Erythroblast (primary cell): ENCODE measurements around the gene FAM110D.

Source experiments
- DNase-seq, 2 experiments: peaks; one replicate each; lab custom pipeline; 2025; lab: John Stamatoyannopoulos, UW
- GATA1 ChIP-seq: IDR thresholded peaks from 2 replicates; pipeline ENCODE4 v1.6.1; 2011; ENCODE audit warnings: low read depth, mild to moderate bottlenecking, control low read depth, low read length, moderate library complexity
- POLR2A ChIP-seq: IDR thresholded peaks from 2 replicates; pipeline ENCODE4 v1.6.1; 2011; ENCODE audit warnings: mild to moderate bottlenecking, low read length

The FAM110D gene

DNA sequence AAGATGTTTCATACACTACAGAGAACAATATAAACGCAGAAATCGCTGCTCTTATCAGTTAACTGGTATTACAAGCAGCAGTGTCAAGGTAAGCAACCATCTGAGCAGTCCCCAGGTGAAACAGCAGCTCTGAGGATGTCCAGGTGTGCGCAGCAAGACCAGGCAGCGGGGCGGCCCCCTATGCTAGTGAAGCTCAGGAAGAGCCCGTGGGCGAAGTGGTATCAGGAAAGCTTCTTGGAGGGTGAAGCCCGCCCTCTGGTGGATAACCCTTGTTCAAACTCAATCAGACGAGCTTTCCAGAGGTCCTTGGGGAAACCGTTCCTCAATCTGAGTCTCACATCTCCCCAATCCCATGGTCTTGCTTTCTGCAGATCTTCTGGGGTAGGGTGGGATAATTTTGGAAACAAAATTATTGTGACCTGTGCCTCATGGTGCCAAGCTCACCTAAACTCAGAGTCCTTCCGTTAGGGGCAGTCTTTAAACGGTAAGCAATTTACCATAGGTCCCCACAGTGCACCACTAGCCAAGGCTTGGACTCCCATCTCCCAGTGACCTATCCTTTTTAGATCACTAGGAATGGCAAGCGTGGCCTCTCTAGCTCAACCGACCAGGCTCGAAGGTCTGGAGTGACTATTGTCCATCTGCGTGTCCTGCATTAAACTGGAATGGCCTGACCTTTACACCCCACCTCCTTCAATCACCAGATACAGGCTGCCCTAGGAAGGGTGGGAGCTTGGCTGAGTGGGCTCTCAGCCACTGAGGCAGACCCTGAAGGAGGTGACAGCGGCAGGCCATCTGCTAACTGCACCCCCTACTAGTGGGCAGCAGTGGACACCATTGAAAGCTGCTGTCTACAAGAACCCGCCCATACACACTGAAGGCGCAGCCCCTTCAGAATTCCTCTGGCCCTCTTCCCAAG lies 13.6 kb upstream of the FAM110D start:
- peak in 1 of 2 experiments; percentile 92 for DNase-seq
- TF ChIP-seq GATA1 (no peak), POLR2A (no peak)

DNA sequence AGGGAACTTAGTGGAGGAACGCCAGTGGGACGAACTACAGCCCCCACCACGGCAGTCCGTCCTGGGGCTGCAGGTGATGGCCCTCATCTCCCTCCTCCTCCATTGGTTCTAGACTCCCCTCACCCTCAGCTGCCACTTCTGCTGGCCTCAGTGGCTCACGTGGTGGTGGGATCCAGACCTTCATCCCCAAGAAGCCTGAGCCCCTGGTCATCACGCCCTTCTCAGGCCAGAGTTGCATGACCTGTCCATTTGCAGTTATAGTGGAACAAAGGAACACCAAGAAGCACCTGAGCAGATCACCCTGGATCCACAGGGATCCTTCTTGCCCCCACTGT lies 13.0 kb upstream of the FAM110D start:
- no peak for DNase-seq
- TF ChIP-seq GATA1: no peak
- TF ChIP-seq POLR2A: no peak

GRCh38 chr1:26148887-26149286 lies 10.0 kb upstream of the FAM110D start:
- TF ChIP-seq GATA1 (no peak), POLR2A (no peak)

GRCh38 chr1:26153966-26154532 lies 4.8 kb upstream of the FAM110D start:
- no peak for TF ChIP-seq GATA1
- TF ChIP-seq POLR2A: no peak
- no peak for DNase-seq

More at GRCh38 chr1:26148887-26149286, 10.0 kb upstream of the FAM110D start:
- DNase-seq: no peak

GRCh38 chr1:26154750-26155149 lies 4.1 kb upstream of the FAM110D start:
- no peak for TF ChIP-seq POLR2A
- TF ChIP-seq GATA1: no peak
- DNase-seq: no peak

DNA sequence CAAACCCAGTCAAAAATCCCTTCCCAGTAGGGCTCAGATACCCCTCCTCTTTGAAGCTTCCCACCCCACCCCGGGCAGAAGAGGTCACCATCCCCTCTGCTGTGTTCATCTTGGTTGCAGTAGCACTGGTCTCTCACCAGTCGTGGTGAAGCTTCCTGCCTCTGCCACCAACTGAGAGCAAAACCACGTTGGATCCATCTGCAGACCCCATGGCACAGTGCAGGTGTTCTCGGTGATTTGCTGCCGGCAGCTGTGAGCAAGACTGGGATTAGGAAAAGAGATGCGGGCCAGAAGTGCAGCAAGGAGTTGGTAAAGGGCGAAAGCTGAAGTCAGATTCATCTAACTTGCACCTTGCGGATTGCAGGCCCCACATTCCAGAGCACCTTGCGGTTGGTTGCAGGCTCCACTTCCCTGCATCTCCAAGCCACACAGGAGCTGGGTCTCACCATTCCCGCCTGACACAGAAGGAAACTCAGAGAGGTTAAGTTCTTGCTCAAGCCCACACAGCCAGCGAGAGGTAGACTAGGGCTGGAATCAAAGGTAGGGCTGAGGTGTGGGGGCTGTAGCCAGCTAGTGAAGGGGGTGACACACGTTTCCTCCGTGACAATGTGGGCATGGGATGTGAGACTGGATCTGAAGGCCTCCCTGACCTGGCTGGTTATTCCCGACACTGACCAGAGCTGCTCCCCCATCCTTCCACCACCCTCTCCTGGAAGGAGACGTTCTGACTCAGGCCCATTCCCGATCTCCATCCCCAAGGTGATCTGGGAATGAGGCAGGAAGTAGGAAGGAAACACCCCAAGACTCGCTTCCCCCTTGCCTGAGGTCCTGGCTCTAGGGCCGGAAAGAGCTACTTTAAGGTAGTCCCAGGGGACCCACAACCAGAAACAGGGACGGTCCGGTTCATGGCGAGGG lies 3.3 kb upstream of the FAM110D start:
- no peak for TF ChIP-seq GATA1
- TF ChIP-seq POLR2A: no peak
- DNase-seq: no peak

DNA sequence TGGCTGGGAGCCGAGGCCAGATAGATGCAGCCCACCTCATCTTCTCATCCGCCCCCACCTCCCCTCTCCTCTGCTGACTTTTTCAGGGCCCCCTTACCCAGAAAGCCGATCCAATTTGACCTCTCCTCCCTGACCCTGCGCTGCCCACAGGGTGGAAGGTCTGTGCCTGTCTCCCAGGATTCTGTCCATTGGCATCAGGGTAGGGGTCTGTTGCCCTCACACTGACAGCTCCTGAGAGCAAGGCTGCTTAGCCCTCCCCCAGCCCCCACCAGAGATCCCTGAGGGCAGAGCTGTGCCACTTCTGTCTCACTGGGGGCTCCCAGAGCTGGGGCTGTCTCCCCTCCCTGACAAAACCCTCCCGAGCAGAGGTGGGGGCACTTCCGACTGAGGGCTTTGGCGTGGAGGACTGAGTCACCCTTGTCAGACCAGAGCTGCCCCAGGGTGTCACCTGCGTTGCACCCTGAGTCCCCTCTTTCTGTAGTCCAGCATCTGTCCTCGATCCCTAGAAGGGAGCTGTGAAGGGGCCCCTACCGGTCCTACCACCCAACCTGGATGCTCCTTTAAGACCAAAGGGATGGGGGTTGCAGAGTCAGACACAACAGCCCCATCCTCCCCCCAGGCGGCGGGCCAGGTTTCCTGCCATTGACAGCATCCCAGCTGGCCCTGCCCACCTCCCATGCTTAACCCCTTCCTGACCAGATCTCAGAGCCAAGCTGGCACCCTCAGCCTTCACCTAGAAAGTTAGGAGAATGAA lies 2.4 kb upstream of the FAM110D start:
- TF ChIP-seq POLR2A: no peak
- TF ChIP-seq GATA1: no peak
- DNase-seq: no peak

DNA sequence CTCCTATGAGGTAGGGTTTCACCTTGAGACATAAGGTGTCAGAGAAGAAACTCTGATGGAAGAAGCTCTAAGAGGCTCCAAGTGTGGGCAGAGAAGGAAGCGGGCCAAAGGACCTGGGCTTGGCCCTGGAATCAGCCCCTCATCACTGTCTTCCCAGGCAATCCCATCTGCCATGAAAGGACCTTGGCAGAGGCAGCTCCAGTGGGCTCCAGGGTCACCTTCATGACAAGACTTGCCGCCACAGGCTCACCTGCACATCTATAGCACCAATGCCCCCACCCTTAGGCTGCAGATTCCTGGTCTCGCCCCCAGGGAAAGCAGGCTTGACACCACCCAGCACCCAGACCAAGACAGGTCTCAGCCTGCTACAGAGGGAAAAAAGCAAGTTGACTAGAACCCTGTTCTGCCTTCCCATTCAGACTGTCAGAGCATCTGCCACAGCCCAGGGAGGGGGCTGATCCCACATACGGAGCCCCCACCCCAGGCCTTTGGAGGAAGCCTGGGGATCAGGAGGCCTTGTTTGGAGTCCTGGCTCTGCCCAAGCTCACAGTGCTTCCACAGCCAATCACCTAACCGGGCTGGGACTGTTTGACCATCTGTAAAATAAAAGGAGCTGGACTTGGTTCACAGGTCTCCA lies 490 bp upstream of the FAM110D start:
- TF ChIP-seq GATA1: no peak
- no peak for TF ChIP-seq POLR2A

DNA sequence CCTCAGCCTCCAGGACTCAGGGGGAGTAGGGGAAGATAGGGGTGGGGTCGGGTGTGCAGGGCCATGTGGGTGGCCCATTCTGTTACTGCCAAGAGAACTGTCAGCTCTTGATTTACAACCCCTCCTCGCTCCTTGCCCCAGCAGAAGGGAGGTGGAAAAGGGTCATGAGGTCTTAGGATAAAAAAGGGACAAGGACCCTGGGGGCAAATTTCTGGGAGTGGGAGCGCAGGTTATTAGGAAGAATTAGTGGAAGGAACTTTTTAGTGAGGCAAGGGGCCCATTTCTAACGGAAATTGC lies 812 bp downstream of the FAM110D start:
- DNase-seq: no peak
- TF ChIP-seq POLR2A: no peak
- no peak for TF ChIP-seq GATA1

More for the DNA sequence above, 490 bp upstream of the FAM110D start:
- no peak for DNase-seq

DNA sequence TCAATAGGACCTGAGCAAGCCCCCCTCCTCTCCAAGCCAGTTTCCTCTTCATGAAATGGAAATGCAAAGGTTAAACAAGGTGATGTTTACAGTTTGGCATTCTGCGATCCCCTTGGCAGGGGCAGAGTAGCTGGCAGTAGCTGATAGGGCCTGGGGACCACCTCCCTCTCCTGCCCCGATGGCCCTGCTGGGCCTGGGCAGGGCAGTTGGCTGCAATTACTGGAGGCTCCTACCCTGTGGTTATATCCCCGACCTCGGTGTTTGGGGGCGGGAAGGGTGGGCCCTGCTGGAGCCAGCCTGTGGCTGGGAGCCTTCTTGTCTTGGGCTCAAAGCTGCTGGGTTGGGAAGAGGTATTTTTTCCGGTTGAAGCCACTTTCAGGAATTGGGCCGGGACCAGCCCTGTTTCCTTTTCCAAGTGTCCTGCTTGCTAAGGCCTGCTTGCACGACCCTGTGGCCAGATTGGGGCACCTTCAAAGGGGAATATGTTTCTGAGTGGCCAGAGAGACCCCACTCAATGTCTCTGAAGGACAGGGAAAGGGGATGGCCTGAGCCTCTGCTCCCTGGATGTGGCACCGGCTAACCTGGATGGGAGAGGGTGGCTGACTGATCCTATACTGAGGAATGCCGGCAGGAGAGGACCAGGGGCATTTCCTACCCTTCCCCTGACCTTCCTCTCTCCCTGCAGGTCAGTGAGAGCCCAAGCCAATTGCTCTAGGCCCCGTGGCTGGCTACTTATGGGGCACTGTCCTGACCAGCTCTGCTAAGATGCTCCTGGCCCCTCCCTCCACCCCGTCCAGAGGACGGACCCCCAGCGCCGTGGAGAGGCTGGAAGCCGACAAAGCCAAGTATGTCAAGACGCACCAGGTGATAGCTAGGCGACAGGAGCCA lies 1.9 kb downstream of the FAM110D start:
- no peak for DNase-seq
- TF ChIP-seq GATA1 (no peak), POLR2A (no peak)

- peak in 1 of 2 experiments; percentile 84 for DNase-seq
- no peak for TF ChIP-seq GATA1
- TF ChIP-seq POLR2A: peak; percentile 27
Observed at GRCh38 chr1:26161415-26162219, 2.7 kb downstream of the FAM110D start.
